Measurements from ENCODE around the gene EPG5. TPM values are rescaled to one million over a fixed set of nuclear protein-coding genes. Genes with fewer than 3 reads are reported as not detected.
"Not testable (repeated sequence)": the region's sequence is repeated elsewhere in the genome, so short reads cannot be mapped to it uniquely, and the experiment has no call there.

EPG5 gene
- total and polyA plus RNA-seq, 3 donors from 2014 or later = 19.0 to 66.4 (median 55.7) TPM

DNA sequence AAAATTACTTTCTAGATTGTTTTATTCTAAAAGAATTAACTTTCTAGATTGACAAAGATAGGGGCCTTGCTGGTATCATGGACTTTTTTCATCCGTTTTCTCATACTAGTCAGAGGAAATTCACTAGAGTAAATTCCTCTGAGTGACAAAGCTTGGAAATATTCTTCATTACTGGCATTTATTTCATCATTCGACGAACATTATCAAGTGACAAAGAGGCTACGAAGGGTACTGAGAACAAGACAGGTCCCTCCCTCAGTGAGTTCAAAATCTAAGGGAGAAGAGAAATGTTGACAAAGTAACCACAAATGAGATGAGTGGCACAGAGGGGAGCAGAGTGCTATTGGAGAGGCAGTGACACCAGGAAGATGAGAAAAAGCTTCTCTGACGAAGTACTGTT lies 4.3 kb downstream of the EPG5 start:
- Histone ChIP-seq H3K36me3 (ENCODE audit: low read depth, missing control alignments) (no peaks in the 10 kb centered on the region), H3K4me3 (no peak overlapping the region), H3K4me1 (no peaks in the 10 kb centered on the region), H3K27ac (no peak overlapping the region), H3K27me3 (no peaks in the 10 kb centered on the region), H3K9me3 (no peaks in the 10 kb centered on the region)
- intact Hi-C loops (cut with DNase I; ENCODE audit: low total_unique reads) = no loop called here
- DNase-seq = no peak
- WGBS, 2 donors = 91% methylated on average over 5 of the region's 5 CpGs
- TF ChIP-seq CTCF (IDR thresholded peaks at IDR 0.05) (no peak), POLR2A (IDR thresholded peaks at IDR 0.05) (no peak)

DNA sequence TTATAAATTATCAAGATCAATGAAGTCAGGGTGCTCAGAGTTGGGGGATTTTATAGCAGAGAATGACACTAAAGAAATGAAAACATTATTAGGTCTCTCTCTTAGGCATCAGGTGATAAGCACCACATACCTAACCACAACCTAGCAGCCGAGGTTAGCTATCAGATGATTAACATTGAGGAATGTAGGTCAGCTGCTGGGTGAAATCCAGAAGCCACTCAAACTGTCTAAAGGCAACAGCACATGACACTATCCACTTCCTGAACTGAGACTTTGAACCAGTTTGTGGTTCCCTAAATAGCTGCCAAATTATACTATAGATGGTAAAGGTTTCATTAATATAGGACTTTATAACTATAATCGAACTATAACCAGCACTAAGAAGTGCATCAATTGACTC lies 4.7 kb downstream of the EPG5 start:
- Histone ChIP-seq H3K9me3 (no peaks in the 10 kb centered on the region), H3K4me3 (no peak overlapping the region), H3K27me3 (no peaks in the 10 kb centered on the region), H3K4me1 (no peaks in the 10 kb centered on the region), H3K36me3 (ENCODE audit: low read depth, missing control alignments) (no peaks in the 10 kb centered on the region), H3K27ac (no peak overlapping the region)
- DNase-seq = no peak
- 63 to 82% methylated on average over 2 of the region's 2 CpGs for WGBS, 2 donors
- TF ChIP-seq CTCF (IDR thresholded peaks at IDR 0.05) = no peak
- TF ChIP-seq POLR2A (IDR thresholded peaks at IDR 0.05) = no peak
- intact Hi-C loops (cut with DNase I; ENCODE audit: low total_unique reads) = no loop called here

DNA sequence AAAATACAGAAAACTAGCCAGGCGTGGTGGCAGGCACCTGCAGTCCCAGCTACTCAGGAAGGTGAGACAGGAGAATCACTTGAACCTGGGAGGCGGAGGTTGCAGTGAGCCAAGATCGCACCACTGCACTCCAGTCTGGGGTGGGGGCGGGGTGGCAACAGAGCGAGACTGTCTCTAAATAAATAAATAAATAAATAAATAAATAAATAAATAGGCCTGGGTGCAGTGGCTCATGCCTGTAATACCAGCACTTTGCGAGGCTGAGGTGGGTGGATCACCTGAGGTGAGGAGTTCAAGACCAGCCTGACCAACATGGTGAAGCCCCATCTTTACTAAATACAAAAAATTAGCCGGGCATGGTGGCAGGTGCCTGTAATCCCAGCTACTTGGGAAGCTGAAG lies 7.6 kb downstream of the EPG5 start:
- H3K27me3 ChIP-seq; H3K4me1 ChIP-seq; H3K9me3 ChIP-seq; DNase-seq; H3K36me3 ChIP-seq (ENCODE audit: low read depth, missing control alignments); H3K27ac ChIP-seq; intact Hi-C loops (cut with DNase I; ENCODE audit: low total_unique reads); H3K4me3 ChIP-seq: not testable (repeated sequence)
- WGBS, 2 donors = 79 to 98% methylated on average over 7 of the region's 7 CpGs

DNA sequence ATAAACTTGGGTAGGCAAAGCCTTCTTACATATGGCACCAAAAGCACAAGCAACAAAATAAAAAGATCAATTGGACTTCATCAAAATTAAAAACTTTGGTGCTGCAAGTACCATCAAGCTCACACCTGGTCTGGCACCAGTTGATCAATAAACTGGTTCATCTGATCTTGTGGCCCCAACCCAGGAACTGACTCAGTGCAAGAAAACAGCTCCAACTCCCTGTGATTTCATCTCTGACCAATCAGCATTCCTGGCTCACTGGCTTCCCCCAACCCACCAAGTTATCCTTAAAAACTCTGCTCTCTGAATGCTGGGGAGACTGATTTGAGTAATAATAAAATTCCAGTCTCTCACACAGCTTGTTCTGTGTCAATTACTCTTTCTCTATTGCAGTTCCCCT lies 8.4 kb downstream of the EPG5 start:
- intact Hi-C loops (cut with DNase I; ENCODE audit: low total_unique reads) = no loop called here
- no peaks in the 10 kb centered on the region for H3K9me3 ChIP-seq
- no peak for DNase-seq
- H3K36me3 ChIP-seq (ENCODE audit: low read depth, missing control alignments) = no peaks in the 10 kb centered on the region
- H3K4me3 ChIP-seq = no peak overlapping the region
- no peak for TF ChIP-seq POLR2A (IDR thresholded peaks at IDR 0.05)
- TF ChIP-seq CTCF (IDR thresholded peaks at IDR 0.05) = no peak
- H3K27me3 ChIP-seq = no peaks in the 10 kb centered on the region
- no peaks in the 10 kb centered on the region for H3K4me1 ChIP-seq
- H3K27ac ChIP-seq = no peak overlapping the region

DNA sequence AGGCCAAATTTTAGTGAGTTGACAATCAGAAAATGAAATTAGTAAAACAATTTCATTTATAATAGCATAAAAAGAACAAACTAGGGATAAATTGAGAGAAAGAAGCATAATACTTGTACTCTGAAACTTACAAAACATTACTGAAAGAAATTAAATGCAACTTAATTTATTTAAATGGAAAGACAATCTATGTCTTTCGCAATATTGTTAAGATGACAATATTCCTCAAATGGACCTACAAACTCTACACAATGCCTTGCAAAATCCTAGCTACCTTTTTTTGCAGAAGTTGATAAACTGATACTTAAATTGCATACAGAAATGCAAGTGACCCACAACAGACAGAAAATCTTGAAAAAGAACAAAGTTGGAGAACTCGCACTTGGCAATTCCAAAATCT lies 9.1 kb downstream of the EPG5 start:
- intact Hi-C loops (cut with DNase I; ENCODE audit: low total_unique reads) = no loop called here
- no peak overlapping the region for H3K4me3 ChIP-seq
- no peaks in the 10 kb centered on the region for H3K4me1 ChIP-seq
- 89 to 97% methylated on average over 2 of the region's 2 CpGs for WGBS, 2 donors
- no peak overlapping the region for H3K27ac ChIP-seq
- H3K27me3 ChIP-seq = no peaks in the 10 kb centered on the region
- no peaks in the 10 kb centered on the region for H3K36me3 ChIP-seq (ENCODE audit: low read depth, missing control alignments)
- DNase-seq = no peak
- H3K9me3 ChIP-seq = no peaks in the 10 kb centered on the region
- TF ChIP-seq POLR2A (IDR thresholded peaks at IDR 0.05) (no peak), CTCF (IDR thresholded peaks at IDR 0.05) (no peak)
